ENCODE results near the gene CYTH4.

- TF ChIP-seq CTCF (IDR thresholded peaks at IDR 0.05) (no peak), POLR2A (IDR thresholded peaks at IDR 0.05) (no peak)
Measured at GRCh38 chr22:37334461-37334858, 52.2 kb downstream of the CYTH4 start.

Data from upper lobe of left lung (tissue), 4 donors.